ENCODE measurements around the gene UNC119B.

UNC119B gene

GRCh38 chr12:120698665-120699064, 11.6 kb upstream of the UNC119B start:
- TF ChIP-seq CTCF (IDR thresholded peaks at IDR 0.05; ENCODE audit: low read length, missing control alignments): no peak
- H3K4me3 ChIP-seq (replicated peaks; ENCODE audit: low read depth, low read length): no peak overlapping the region
- no peak for DNase-seq (ENCODE audit: low read depth)

- no peak overlapping the region for H3K4me3 ChIP-seq (replicated peaks; ENCODE audit: low read depth, low read length)
- no peak for DNase-seq (ENCODE audit: low read depth)
- no peak for TF ChIP-seq CTCF (IDR thresholded peaks at IDR 0.05; ENCODE audit: low read length, missing control alignments)
These were observed 10.7 kb upstream of the UNC119B start for GRCh38 chr12:120699553-120699952.

- no peak for TF ChIP-seq CTCF (IDR thresholded peaks at IDR 0.05; ENCODE audit: low read length, missing control alignments)
- H3K4me3 ChIP-seq (replicated peaks; ENCODE audit: low read depth, low read length): no peak overlapping the region
- no peak for DNase-seq (ENCODE audit: low read depth)
These were observed 9.4 kb upstream of the UNC119B start for GRCh38 chr12:120700886-120701285.

GRCh38 chr12:120702637-120703036, 7.6 kb upstream of the UNC119B start:
- TF ChIP-seq CTCF (IDR thresholded peaks at IDR 0.05; ENCODE audit: low read length, missing control alignments): no peak
- no peak overlapping the region for H3K4me3 ChIP-seq (replicated peaks; ENCODE audit: low read depth, low read length)
- DNase-seq (ENCODE audit: low read depth): no peak

GRCh38 chr12:120703311-120703942, 6.8 kb upstream of the UNC119B start:
- no peak overlapping the region for H3K4me3 ChIP-seq (replicated peaks; ENCODE audit: low read depth, low read length)
- no peak for DNase-seq (ENCODE audit: low read depth)
- no peak for TF ChIP-seq CTCF (IDR thresholded peaks at IDR 0.05; ENCODE audit: low read length, missing control alignments)

- no peak for DNase-seq (ENCODE audit: low read depth)
- no peak overlapping the region for H3K4me3 ChIP-seq (replicated peaks; ENCODE audit: low read depth, low read length)
- TF ChIP-seq CTCF (IDR thresholded peaks at IDR 0.05; ENCODE audit: low read length, missing control alignments): no peak
These were observed 4.6 kb upstream of the UNC119B start for GRCh38 chr12:120705618-120706017.

GRCh38 chr12:120706029-120706428, 4.2 kb upstream of the UNC119B start:
- TF ChIP-seq CTCF (IDR thresholded peaks at IDR 0.05; ENCODE audit: low read length, missing control alignments): no peak
- H3K4me3 ChIP-seq (replicated peaks; ENCODE audit: low read depth, low read length): no peak overlapping the region
- no peak for DNase-seq (ENCODE audit: low read depth)

Data from fibroblast of pulmonary artery (primary cell).